Measurements from ENCODE around the gene SLC5A10.

- no peak for TF ChIP-seq EZH2 (IDR thresholded peaks at IDR 0.05; ENCODE audit: insufficient read depth, low read length)
- no peak for TF ChIP-seq CTCF (IDR thresholded peaks at IDR 0.05; ENCODE audit: insufficient read depth, low read depth, low read length)
Measured at GRCh38 chr17:19012171-19013080, 60.5 kb downstream of the SLC5A10 start.
